ENCODE results near the gene NTM. TPM values are rescaled to one million over a fixed set of nuclear protein-coding genes. Genes with fewer than 3 reads are reported as not detected.
A peak's percentile ranks its signal among the peaks of the same experiment; 100 is the strongest.

Gene NTM
- total and polyA plus RNA-seq, 2 experiments from 2014 or later = 25.9 to 49.0 TPM

DNA sequence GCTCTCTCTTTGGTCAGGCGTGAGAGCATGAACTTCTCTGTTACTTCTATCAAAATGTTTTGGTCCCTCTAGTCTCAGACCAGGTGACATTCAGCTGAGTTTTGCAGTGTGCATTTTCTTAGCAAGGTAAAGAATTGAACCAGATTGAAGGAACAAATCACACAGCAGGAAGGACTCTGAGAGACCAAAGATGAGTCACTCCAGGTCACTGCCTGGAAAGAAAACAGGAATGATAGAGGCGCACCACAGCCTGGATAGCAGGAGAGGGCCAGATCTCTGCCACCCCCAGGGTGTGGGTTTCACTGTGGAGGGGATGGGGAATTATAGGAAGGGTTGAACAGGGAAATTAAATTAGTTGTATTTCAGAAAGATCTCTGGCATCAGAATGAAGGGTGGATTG lies 788.3 kb downstream of the NTM start:
- H3F3A ChIP-seq (ENCODE audit: insufficient read depth) = no peaks in the 10 kb centered on the region
- H3K79me2 ChIP-seq (ENCODE audit: insufficient read depth) = no peaks in the 10 kb centered on the region
- H3K27ac ChIP-seq = no peak overlapping the region
- no peaks in the 10 kb centered on the region for H3K9me2 ChIP-seq (ENCODE audit: insufficient read depth)
- no peaks in the 10 kb centered on the region for H3K9me3 ChIP-seq (ENCODE audit: low read depth)
- DNase-seq = peak; percentile 41
- H3K27me3 ChIP-seq (replicated peaks; ENCODE audit: insufficient read depth) = no peaks in the 10 kb centered on the region
- H2AFZ ChIP-seq = no peak overlapping the region
- H3K4me3 ChIP-seq = no peak overlapping the region
- H4K20me1 ChIP-seq (ENCODE audit: insufficient read depth) = no peaks in the 10 kb centered on the region
- H3K9ac ChIP-seq = no peak overlapping the region
- peaks cover 6% of the 10 kb centered on the region; the same call in 1 of the 2 replicates for H3K4me1 ChIP-seq (ENCODE audit: insufficient read depth)
- H3K36me3 ChIP-seq (ENCODE audit: low read depth) = no peaks in the 10 kb centered on the region
- no peak overlapping the region for H3K4me2 ChIP-seq (ENCODE audit: unreplicated experiment)
- TF ChIP-seq EZH2 (IDR thresholded peaks at IDR 0.05; ENCODE audit: insufficient read depth, poor library complexity, severe bottlenecking) = no peak
- TF ChIP-seq EZH2phosphoT487 (IDR thresholded peaks at IDR 0.05; ENCODE audit: insufficient read depth, low read depth) = no peak
- in situ Hi-C loops (cut with MboI) = no loop called here
- WGBS, 2 experiments (ENCODE audit: low coverage in 1 of 2, low lambda C conversion rate in 2 of 2, missing lambda C conversion rate in 2 of 2) = 77 to 83% methylated on average over 2 of the region's 2 CpGs

DNA sequence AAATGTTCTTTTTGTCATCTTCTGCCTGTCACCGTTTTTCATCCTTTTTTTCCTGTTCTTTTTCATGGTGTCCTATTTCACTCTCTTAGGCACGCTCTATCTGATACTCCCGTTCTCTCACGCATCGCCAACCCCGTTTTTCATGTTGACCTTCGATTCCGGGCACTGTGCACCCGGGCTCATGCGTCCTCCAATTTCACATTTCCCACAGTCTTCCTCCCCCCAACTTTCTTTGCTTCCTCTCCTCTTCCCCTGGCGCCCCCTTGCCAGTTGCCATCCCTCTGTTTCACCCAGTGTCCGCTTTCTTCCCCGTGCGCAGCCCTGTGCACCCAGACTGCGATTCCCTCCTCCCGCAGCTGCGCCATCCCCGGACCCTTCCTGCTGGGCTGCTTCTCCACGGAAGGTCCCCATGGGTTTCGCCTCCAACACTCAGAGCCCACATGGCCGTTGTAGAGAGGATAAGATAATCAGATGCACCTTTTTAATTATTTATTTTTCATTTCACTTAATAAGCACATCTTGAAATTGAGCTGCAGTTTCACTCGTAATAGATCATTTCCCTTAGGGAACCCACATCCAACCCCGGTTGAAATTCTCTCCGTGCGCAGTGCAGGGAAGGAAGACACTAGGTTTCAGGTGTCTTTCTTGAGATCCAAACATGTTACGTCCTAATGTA lies 791.1 kb downstream of the NTM start:
- TF ChIP-seq EZH2phosphoT487 (IDR thresholded peaks at IDR 0.05; ENCODE audit: insufficient read depth, low read depth) (no peak), EZH2 (IDR thresholded peaks at IDR 0.05; ENCODE audit: insufficient read depth, poor library complexity, severe bottlenecking) (no peak)
- no peak overlapping the region for H3K27ac ChIP-seq
- H3K4me1 ChIP-seq (ENCODE audit: insufficient read depth) = peaks cover 6% of the 10 kb centered on the region; the same call in 1 of the 2 replicates
- no peaks in the 10 kb centered on the region for H3K9me2 ChIP-seq (ENCODE audit: insufficient read depth)
- H4K20me1 ChIP-seq (ENCODE audit: insufficient read depth) = no peaks in the 10 kb centered on the region
- H3K4me3 ChIP-seq = no peak overlapping the region
- H3F3A ChIP-seq (ENCODE audit: insufficient read depth) = no peaks in the 10 kb centered on the region
- no peak overlapping the region for H3K9ac ChIP-seq
- H3K27me3 ChIP-seq (replicated peaks; ENCODE audit: insufficient read depth) = no peaks in the 10 kb centered on the region
- no peak overlapping the region for H2AFZ ChIP-seq
- no peaks in the 10 kb centered on the region for H3K36me3 ChIP-seq (ENCODE audit: low read depth)
- no peak for DNase-seq
- in situ Hi-C loops (cut with MboI) = no loop called here
- H3K9me3 ChIP-seq (ENCODE audit: low read depth) = no peaks in the 10 kb centered on the region
- H3K4me2 ChIP-seq (ENCODE audit: unreplicated experiment) = no peak overlapping the region
- 82 to 84% methylated on average over 24 to 26 of the region's 26 CpGs for WGBS, 2 experiments (ENCODE audit: low coverage in 1 of 2, low lambda C conversion rate in 2 of 2, missing lambda C conversion rate in 2 of 2)
- no peaks in the 10 kb centered on the region for H3K79me2 ChIP-seq (ENCODE audit: insufficient read depth)

- Histone ChIP-seq H3K27me3 (replicated peaks; ENCODE audit: insufficient read depth) (no peaks in the 10 kb centered on the region), H4K20me1 (ENCODE audit: insufficient read depth) (no peaks in the 10 kb centered on the region), H3K4me1 (ENCODE audit: insufficient read depth) (no peaks in the 10 kb centered on the region), H3K4me3 (no peak overlapping the region), H3K9ac (no peak overlapping the region), H3K36me3 (ENCODE audit: low read depth) (no peaks in the 10 kb centered on the region), H3F3A (ENCODE audit: insufficient read depth) (no peaks in the 10 kb centered on the region), H3K4me2 (ENCODE audit: unreplicated experiment) (no peak overlapping the region), H3K9me2 (ENCODE audit: insufficient read depth) (no peaks in the 10 kb centered on the region), H2AFZ (no peak overlapping the region), H3K27ac (no peak overlapping the region), H3K79me2 (ENCODE audit: insufficient read depth) (no peaks in the 10 kb centered on the region), H3K9me3 (ENCODE audit: low read depth) (no peaks in the 10 kb centered on the region)
- 86 to 91% methylated on average over 3 of the region's 3 CpGs for WGBS, 2 experiments (ENCODE audit: low coverage in 1 of 2, low lambda C conversion rate in 2 of 2, missing lambda C conversion rate in 2 of 2)
- no peak for DNase-seq
- in situ Hi-C loops (cut with MboI) = no loop called here
- TF ChIP-seq EZH2 (IDR thresholded peaks at IDR 0.05; ENCODE audit: insufficient read depth, poor library complexity, severe bottlenecking) (no peak), EZH2phosphoT487 (IDR thresholded peaks at IDR 0.05; ENCODE audit: insufficient read depth, low read depth) (no peak)
Observed at GRCh38 chr11:132168344-132168981, 798.0 kb downstream of the NTM start.

DNA sequence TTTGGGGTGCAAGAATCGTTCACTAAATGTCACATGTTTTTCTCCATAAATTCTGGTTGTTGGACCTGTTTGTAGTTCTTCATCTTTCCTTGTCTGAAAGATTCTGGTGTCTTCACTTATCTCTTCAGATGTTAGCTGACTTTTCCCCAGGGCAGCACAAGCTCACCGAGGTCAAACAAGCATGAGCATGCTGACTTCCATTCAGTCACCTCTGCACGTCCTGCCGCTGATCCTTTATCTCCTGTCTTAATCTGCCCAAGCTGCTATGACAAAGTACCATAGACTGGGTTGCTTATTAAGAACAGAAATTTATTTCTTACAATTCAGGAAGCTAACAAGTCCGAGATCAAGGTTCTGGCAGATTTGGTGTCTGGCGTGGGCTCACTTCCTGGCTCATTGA lies 800.6 kb downstream of the NTM start:
- Histone ChIP-seq H3K79me2 (ENCODE audit: insufficient read depth) (no peaks in the 10 kb centered on the region), H3F3A (ENCODE audit: insufficient read depth) (no peaks in the 10 kb centered on the region), H2AFZ (no peak overlapping the region), H3K9me3 (ENCODE audit: low read depth) (no peaks in the 10 kb centered on the region), H3K4me2 (ENCODE audit: unreplicated experiment) (no peak overlapping the region), H3K4me3 (no peak overlapping the region), H3K4me1 (ENCODE audit: insufficient read depth) (no peaks in the 10 kb centered on the region), H3K36me3 (ENCODE audit: low read depth) (no peaks in the 10 kb centered on the region), H3K9ac (no peak overlapping the region), H3K9me2 (ENCODE audit: insufficient read depth) (no peaks in the 10 kb centered on the region), H3K27me3 (replicated peaks; ENCODE audit: insufficient read depth) (no peaks in the 10 kb centered on the region), H3K27ac (no peak overlapping the region), H4K20me1 (ENCODE audit: insufficient read depth) (no peaks in the 10 kb centered on the region)
- WGBS, 2 experiments (ENCODE audit: low coverage in 1 of 2, low lambda C conversion rate in 2 of 2, missing lambda C conversion rate in 2 of 2) = 81 to 82% methylated on average over 6 of the region's 6 CpGs
- TF ChIP-seq EZH2phosphoT487 (IDR thresholded peaks at IDR 0.05; ENCODE audit: insufficient read depth, low read depth) = no peak
- no peak for TF ChIP-seq EZH2 (IDR thresholded peaks at IDR 0.05; ENCODE audit: insufficient read depth, poor library complexity, severe bottlenecking)
- in situ Hi-C loops (cut with MboI) = no loop called here
- no peak for DNase-seq

Data from GM23248 (cell line).